Mesodermal cell (in vitro differentiated cells): ENCODE data around the gene SHFL.

Experiments
- H3K27ac ChIP-seq: 2 replicates; pipeline ENCODE4 v1.7.0; 2013; ENCODE audit warnings: mild to moderate bottlenecking, low read depth, low read length, moderate library complexity; ENCODE audit not compliant: severe bottlenecking
- H3K36me3 ChIP-seq: 2 replicates; pipeline ENCODE4 v1.7.1; 2013; ENCODE audit warnings: mild to moderate bottlenecking, low read length, moderate library complexity; ENCODE audit not compliant: control insufficient read depth, insufficient read depth
- H3K4me1 ChIP-seq: one replicate; pipeline ENCODE4 v1.7.1; 2013; ENCODE audit warnings: mild to moderate bottlenecking, low read length; ENCODE audit not compliant: insufficient read depth, control insufficient read depth, poor library complexity, severe bottlenecking
- H3K4me3 ChIP-seq: 2 replicates; pipeline ENCODE4 v1.7.0; 2013; ENCODE audit warnings: low read length, control low read depth, mild to moderate bottlenecking; ENCODE audit not compliant: insufficient read depth, poor library complexity, severe bottlenecking; ENCODE audit errors: extremely low read depth
- H3K9me3 ChIP-seq: 2 replicates; pipeline ENCODE4 v1.7.1; 2013; ENCODE audit warnings: mild to moderate bottlenecking, low read length, moderate library complexity; ENCODE audit not compliant: control insufficient read depth
- WGBS, 2 experiments: methylation state at CpG; one replicate each; pipeline ENCODE4 v1.1.5; 2013; ENCODE audit warnings: missing lambda C conversion rate in 2 of 2; ENCODE audit not compliant: insufficient coverage in 2 of 2; 5-methylcytosine and 5-hydroxymethylcytosine counted together

Gene SHFL

DNA sequence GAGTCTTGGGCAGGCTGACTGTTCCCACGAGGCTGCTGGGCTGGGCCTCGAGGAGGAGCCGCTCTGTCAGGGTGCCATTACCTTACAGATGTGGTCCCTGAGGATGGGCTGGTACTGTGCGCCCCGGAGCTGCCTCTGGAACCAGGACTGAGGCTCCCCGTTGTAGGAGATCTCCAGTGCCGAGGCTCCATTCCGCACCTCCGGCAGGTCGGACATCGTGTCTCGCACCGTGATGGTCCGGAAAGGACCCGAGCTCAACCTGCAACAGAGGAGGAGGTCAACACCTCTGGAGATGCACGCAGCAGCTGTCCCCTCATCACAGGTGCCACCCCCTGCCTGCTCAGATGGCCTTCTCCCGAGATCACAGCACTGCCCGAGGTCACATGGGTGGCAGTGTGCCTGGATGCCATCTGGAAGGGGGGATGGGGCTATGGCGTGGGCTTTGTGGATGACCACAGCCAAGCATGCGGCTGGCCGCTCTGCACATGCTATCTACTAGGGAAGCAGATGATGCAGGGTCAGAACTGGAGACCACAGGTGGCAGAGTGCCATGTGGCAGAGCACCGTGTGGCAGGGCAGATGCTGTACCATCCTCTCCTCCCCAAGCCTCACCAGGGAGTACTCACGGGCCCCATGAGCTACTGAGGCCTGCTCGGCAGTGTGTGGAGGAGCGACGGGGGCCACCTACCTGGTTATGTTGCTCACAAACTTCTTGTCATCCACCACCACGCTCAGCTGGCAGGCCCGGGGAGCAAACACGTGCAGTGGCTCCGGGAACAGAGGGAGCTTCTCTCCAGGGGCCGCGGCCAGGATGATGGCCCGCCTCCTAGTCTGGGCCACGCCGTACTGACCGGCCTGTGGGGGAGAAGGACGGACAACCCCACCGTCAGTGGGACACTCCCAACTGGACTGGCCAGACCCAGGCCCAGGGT lies 51.9 kb downstream of the SHFL start:
- 93 to 97% methylated on average over 28 to 36 of the region's 38 CpGs for WGBS, 2 experiments
- Histone ChIP-seq H3K27ac (no peak overlapping the region), H3K4me1 (no peaks in the 10 kb centered on the region), H3K9me3 (no peaks in the 10 kb centered on the region), H3K36me3 (peaks cover 95% of the 10 kb centered on the region), H3K4me3 (no peak overlapping the region)

DNA sequence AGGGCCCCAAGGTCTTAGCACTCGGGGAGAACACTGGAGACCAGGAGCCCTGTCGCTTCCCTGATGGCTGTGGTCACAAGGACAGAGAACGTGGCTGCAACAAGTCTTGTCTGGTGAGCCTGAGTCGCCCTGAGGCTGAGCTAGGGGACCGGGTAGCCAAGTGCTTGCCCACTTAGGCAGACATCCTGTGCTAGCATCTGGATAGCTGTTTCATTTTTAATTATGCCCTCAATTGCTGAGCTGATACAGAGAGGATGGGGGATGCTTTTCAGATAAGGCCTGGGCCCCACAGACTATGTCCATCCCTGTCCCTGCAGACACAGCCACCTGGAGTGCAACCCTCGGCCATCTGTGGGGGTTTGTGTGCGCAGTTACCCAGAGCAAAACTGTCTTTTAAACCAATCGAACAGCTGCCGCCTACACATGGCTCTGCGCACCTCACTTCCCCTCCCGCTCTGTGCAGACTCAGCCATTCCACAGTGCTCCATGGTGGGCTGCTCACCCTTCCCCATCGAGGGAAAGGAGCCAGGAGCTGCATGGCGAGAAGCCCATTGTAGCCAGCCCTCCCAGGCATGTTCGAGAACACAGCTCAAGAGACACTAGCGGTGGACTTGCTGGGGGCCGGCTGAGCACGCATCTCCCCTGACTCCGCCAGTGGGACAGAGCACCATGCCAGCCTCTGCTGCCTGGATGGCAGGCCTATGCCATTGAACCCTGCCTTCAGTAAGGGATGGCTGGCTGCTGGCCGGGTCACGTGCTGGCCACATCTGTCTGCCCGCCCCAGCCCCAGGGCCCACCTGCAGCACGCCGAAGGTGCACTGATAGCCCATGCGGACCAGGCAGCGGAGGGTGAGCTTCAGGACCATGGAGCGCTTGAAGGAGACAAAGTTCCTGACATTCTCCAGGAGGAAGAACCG lies 53.0 kb downstream of the SHFL start:
- Histone ChIP-seq H3K27ac (no peak overlapping the region), H3K36me3 (peaks cover 94% of the 10 kb centered on the region), H3K4me1 (no peaks in the 10 kb centered on the region), H3K4me3 (no peak overlapping the region), H3K9me3 (no peaks in the 10 kb centered on the region)
- WGBS, 2 experiments: 98% methylated on average over 25 to 27 of the region's 27 CpGs

DNA sequence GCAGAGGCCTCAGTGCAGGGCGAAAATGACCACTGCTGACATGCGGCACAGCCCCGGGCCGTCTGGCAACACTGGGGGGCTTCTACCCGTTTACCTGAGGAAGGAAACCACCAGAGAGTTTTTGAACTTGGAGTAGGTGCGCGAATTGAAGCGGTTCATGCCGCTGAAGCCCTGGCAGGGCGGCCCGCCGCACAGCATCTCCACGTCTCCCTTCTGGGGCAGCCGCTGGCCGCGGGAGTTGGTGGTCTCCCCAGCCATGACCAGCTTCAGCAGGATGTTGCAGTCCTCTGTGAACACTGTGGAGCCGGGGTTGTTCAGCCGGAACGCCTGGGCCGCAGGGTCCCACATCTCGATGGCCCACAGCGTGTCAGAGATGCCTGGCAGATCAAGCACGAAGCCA lies 53.8 kb downstream of the SHFL start:
- no peak overlapping the region for H3K4me3 ChIP-seq
- no peaks in the 10 kb centered on the region for H3K4me1 ChIP-seq
- no peak overlapping the region for H3K27ac ChIP-seq
- H3K36me3 ChIP-seq: peaks cover 95% of the 10 kb centered on the region
- WGBS, 2 experiments: 96 to 98% methylated on average over 18 to 23 of the region's 23 CpGs
- H3K9me3 ChIP-seq: no peaks in the 10 kb centered on the region

DNA sequence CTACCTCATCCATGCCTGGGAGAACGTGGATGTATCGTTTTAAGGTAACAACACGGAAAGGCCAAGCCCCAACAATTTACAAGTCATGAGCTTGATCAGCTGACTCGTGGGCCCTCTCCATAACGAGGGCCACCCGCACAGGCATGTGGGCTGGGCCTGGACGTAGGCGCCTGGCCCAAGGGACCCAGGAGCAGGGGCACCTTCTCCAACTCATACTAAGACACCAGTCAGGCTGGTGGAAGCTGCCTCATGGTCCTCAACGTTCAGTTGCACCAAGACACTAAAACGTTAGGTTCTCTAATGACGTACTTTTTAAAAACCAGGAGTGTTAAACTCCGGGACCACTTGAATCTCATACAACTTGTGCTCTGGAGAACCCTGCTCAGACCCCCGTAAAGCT lies 55.4 kb downstream of the SHFL start:
- 97 to 98% methylated on average over 13 of the region's 13 CpGs for WGBS, 2 experiments
- Histone ChIP-seq H3K9me3 (no peaks in the 10 kb centered on the region), H3K4me1 (no peaks in the 10 kb centered on the region), H3K4me3 (no peak overlapping the region), H3K36me3 (peaks cover 97% of the 10 kb centered on the region), H3K27ac (no peak overlapping the region)

DNA sequence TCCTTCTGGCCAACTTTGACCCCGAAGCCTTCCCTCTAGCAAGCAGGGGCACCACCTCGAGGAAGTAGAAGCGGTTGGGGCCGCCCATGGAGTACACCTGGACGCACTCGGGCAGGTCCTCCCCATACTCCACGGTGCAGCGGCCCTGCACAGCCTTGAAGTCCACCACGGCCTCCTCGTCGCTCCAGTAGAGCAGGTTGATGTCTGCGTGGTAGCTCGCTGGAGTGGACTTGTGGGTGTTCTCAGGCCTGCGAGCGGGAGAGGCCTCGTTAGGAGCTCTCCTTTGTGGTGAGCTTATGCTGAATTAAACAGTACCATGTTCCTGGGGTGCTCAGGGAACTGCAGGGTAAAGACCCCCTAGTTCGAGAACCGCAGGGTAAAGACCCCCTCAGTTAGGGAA lies 55.9 kb downstream of the SHFL start:
- Histone ChIP-seq H3K27ac (no peak overlapping the region), H3K9me3 (no peaks in the 10 kb centered on the region), H3K36me3 (peaks cover 98% of the 10 kb centered on the region), H3K4me3 (no peak overlapping the region), H3K4me1 (no peaks in the 10 kb centered on the region)
- WGBS, 2 experiments: 94 to 99% methylated on average over 15 to 16 of the region's 18 CpGs
